ENCODE results near the gene CATSPER1.

- no peak for TF ChIP-seq GATA2 (IDR thresholded peaks at IDR 0.05; ENCODE audit: low read depth, low read length)
- no peak for TF ChIP-seq GATA3 (IDR thresholded peaks at IDR 0.05; ENCODE audit: low read depth, low read length)
Measured at GRCh38 chr11:65997286-65997685, 29.0 kb downstream of the CATSPER1 start.

Data from SH-SY5Y (cell line).